Endodermal cell (in vitro differentiated cells): ENCODE measurements around the gene DPP4. TPM values are rescaled to one million over a fixed set of nuclear protein-coding genes. Genes with fewer than 3 reads are reported as not detected.

Source experiments
- DNase-seq: peaks from one replicate; pipeline ENCODE4 v3.0.0-alpha.2; 2017
- H3K27ac ChIP-seq: 2 replicates; pipeline ENCODE4 v1.5.1; 2013; ENCODE audit warnings: mild to moderate bottlenecking, low read depth, low read length, moderate library complexity
- H3K27me3 ChIP-seq: 2 replicates; pipeline ENCODE4 v1.6.1; 2013; ENCODE audit warnings: mild to moderate bottlenecking, low read length, moderate library complexity; ENCODE audit not compliant: insufficient read depth, control insufficient read depth, poor library complexity, severe bottlenecking
- H3K36me3 ChIP-seq: 2 replicates; pipeline ENCODE4 v1.7.0; 2013; ENCODE audit warnings: mild to moderate bottlenecking, low read length, moderate library complexity; ENCODE audit not compliant: control insufficient read depth, insufficient read depth
- H3K4me1 ChIP-seq: one replicate; pipeline ENCODE4 v1.7.0; 2013; ENCODE audit warnings: low read length; ENCODE audit not compliant: control insufficient read depth, insufficient read depth
- H3K4me3 ChIP-seq: 2 replicates; pipeline ENCODE4 v1.5.1; 2013; ENCODE audit warnings: mild to moderate bottlenecking, low read length, moderate library complexity
- H3K9ac ChIP-seq: 2 replicates; pipeline ENCODE4 v1.6.1; 2013; ENCODE audit warnings: mild to moderate bottlenecking, low read length, moderate library complexity; ENCODE audit not compliant: poor library complexity, severe bottlenecking; ENCODE audit errors: extremely low read depth
- H3K9me3 ChIP-seq: 2 replicates; pipeline ENCODE4 v1.6.1; 2013; ENCODE audit warnings: mild to moderate bottlenecking, low read length, moderate library complexity; ENCODE audit not compliant: control insufficient read depth
- H3K27ac Mint-ChIP-seq: 2 replicates; pipeline ENCODE4 v1.8.0; 2020; ENCODE audit warnings: mixed read lengths
- H3K27me3 Mint-ChIP-seq: 2 replicates; pipeline ENCODE4 v1.8.0; 2021; ENCODE audit warnings: mild to moderate bottlenecking, mixed read lengths; ENCODE audit not compliant: insufficient read depth
- H3K36me3 Mint-ChIP-seq: 2 replicates; pipeline ENCODE4 v1.8.0; 2020; ENCODE audit warnings: low read depth, mixed read lengths
- H3K4me1 Mint-ChIP-seq: 2 replicates; pipeline ENCODE4 v1.8.0; 2020; ENCODE audit warnings: mixed read lengths
- H3K4me3 Mint-ChIP-seq: 2 replicates; pipeline ENCODE4 v1.8.0; 2020; ENCODE audit warnings: mild to moderate bottlenecking, moderate library complexity, mixed read lengths
- H3K9me3 Mint-ChIP-seq: 2 replicates; pipeline ENCODE4 v1.8.0; 2020; ENCODE audit warnings: mild to moderate bottlenecking, mixed read lengths
- CTCF ChIP-seq: fragments of 200-600 bp; sonication (generic); conservative IDR thresholded peaks from 2 replicates; pipeline ENCODE4 v1.5.0; 2021; ENCODE audit warnings: antibody characterized with exemption, mild to moderate bottlenecking
- WGBS, 2 experiments: methylation state at CpG; one replicate each; pipeline versions ENCODE4 v1.1.5 to v1.1.7; 2013; ENCODE audit warnings: missing lambda C conversion rate in 2 of 2, mixed read lengths in 1 of 2; ENCODE audit not compliant: insufficient coverage in 1 of 2, insufficient read length in 1 of 2; 5-methylcytosine and 5-hydroxymethylcytosine counted together
- total RNA-seq, 2 donors: library from RNA; stranded (reverse); fragmentation: NEBNext Ultra II Directional in 1 of 2; extraction: Animal tissue kit (Norgen Biotek cat#: 25700) in 1 of 2; gene quantifications; 2 replicates in 1 of 2; 3 replicates in 1 of 2; pipeline ENCODE4 v1.2.1, GENCODE V29; 2021

DPP4 gene
- total RNA-seq, 2 donors from 2014 or later, result 0.46 to 1.2 TPM

- TF ChIP-seq CTCF, result no peak
- no peak overlapping the region for H3K9ac ChIP-seq
- no peak overlapping the region for H3K27ac ChIP-seq
- Mint-ChIP-seq H3K9me3 (no peaks in the 10 kb centered on the region), H3K27me3 (no peaks in the 10 kb centered on the region), H3K27ac (no peak overlapping the region), H3K4me3 (no peak overlapping the region), H3K4me1 (no peaks in the 10 kb centered on the region), H3K36me3 (no peaks in the 10 kb centered on the region)
- H3K4me1 ChIP-seq, result no peaks in the 10 kb centered on the region
- no peaks in the 10 kb centered on the region for H3K9me3 ChIP-seq
- H3K4me3 ChIP-seq, result no peak overlapping the region
- DNase-seq, result no peak
- no peaks in the 10 kb centered on the region for H3K36me3 ChIP-seq
- H3K27me3 ChIP-seq, result no peaks in the 10 kb centered on the region
Observed at GRCh38 chr2:161962160-161962559, 111.9 kb downstream of the DPP4 start.

GRCh38 chr2:161961061-161961460 lies 113.0 kb downstream of the DPP4 start:
- no peak overlapping the region for H3K9ac ChIP-seq
- no peaks in the 10 kb centered on the region for H3K9me3 ChIP-seq
- Mint-ChIP-seq H3K9me3 (no peaks in the 10 kb centered on the region), H3K36me3 (no peaks in the 10 kb centered on the region), H3K4me1 (no peaks in the 10 kb centered on the region), H3K27ac (no peak overlapping the region), H3K27me3 (no peaks in the 10 kb centered on the region), H3K4me3 (no peak overlapping the region)
- no peak for TF ChIP-seq CTCF
- WGBS, 2 experiments, result 75 to 91% methylated on average over 1 to 2 of the region's 2 CpGs
- H3K27me3 ChIP-seq, result no peaks in the 10 kb centered on the region
- no peak overlapping the region for H3K27ac ChIP-seq
- H3K36me3 ChIP-seq, result no peaks in the 10 kb centered on the region
- DNase-seq, result no peak
- H3K4me3 ChIP-seq, result no peak overlapping the region
- H3K4me1 ChIP-seq, result no peaks in the 10 kb centered on the region

GRCh38 chr2:161956738-161957137 lies 117.3 kb downstream of the DPP4 start:
- no peak for TF ChIP-seq CTCF
- Histone ChIP-seq H3K9ac (no peak overlapping the region), H3K36me3 (no peaks in the 10 kb centered on the region), H3K4me1 (no peaks in the 10 kb centered on the region), H3K9me3 (no peaks in the 10 kb centered on the region), H3K4me3 (no peak overlapping the region), H3K27me3 (no peaks in the 10 kb centered on the region), H3K27ac (no peak overlapping the region)
- 83 to 86% methylated on average over 2 to 3 of the region's 3 CpGs for WGBS, 2 experiments
- Mint-ChIP-seq H3K27me3 (no peaks in the 10 kb centered on the region), H3K4me1 (no peaks in the 10 kb centered on the region), H3K9me3 (no peaks in the 10 kb centered on the region), H3K27ac (no peak overlapping the region), H3K36me3 (no peaks in the 10 kb centered on the region), H3K4me3 (no peak overlapping the region)
- no peak for DNase-seq
